KOPT-K1 (cell line): ENCODE data around the gene NEO1.

Experiments
- H3K27ac ChIP-seq: fragments of 200-600 bp; sonication (generic); 2 replicates; pipeline ENCODE4 v1.5.1; 2016; ENCODE audit warnings: antibody characterized with exemption, mild to moderate bottlenecking, low read depth, low read length; ENCODE audit not compliant: poor library complexity, severe bottlenecking
- H3K36me3 ChIP-seq: fragments of 200-600 bp; sonication (generic); 2 replicates; pipeline ENCODE4 v1.5.1; 2017; ENCODE audit warnings: antibody characterized with exemption, mild to moderate bottlenecking, low read length, moderate library complexity; ENCODE audit not compliant: insufficient read depth
- H3K9me3 ChIP-seq: fragments of 200-600 bp; sonication (generic); 2 replicates; pipeline ENCODE4 v1.5.1; 2017; ENCODE audit warnings: antibody characterized with exemption, low read length, mild to moderate bottlenecking; ENCODE audit not compliant: insufficient read depth, poor library complexity, severe bottlenecking

The NEO1 gene

DNA sequence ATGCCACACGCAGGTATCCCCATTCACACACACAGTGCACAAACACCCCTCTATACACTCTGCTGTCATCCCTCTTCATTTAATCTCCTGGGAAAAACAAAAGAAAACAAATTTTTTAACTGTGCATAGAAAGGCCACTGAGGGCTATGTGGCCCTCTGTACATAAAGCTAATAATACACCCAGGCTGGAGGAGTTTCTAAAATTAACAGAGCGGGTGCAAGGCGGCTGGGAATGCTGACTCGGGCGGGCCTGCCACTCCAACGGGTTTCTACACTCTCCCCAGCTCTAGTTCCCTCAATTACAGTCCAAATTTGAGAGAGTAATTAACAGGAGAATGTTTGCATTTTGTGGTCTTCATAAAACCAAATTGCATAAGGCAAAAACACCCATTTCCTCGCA, 293.4 kb downstream of the NEO1 start:
- Histone ChIP-seq H3K9me3 (no peaks in the 10 kb centered on the region), H3K27ac (no peak overlapping the region), H3K36me3 (no peaks in the 10 kb centered on the region)

DNA sequence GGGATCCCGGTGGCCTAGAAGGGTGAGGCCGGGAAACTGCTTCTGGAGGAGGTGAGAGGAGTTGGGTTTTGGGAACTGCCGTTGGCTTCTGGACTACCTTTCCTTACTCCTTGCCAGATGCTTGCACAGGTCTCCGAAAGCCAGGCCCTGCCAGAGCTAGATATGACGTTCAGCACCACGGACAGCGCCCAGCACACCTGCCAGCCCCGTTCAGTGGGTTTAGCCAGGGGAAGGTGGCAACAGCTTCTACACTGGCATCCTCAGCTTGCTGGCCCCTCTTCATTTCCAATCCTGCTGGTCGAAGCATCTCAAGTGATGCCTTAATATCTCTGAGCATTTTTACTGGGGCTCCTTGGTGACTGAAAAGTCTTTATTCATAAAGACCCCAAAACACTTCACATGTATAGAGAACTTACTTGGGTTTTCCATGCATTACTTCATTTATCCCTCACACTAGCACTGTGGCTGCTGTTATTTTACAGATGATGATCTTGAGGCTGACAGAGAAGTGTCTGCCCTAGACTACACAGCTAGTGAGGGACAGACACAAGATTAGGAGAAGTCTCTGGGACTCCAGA, 294.6 kb downstream of the NEO1 start:
- no peaks in the 10 kb centered on the region for H3K9me3 ChIP-seq
- H3K36me3 ChIP-seq: no peaks in the 10 kb centered on the region

DNA sequence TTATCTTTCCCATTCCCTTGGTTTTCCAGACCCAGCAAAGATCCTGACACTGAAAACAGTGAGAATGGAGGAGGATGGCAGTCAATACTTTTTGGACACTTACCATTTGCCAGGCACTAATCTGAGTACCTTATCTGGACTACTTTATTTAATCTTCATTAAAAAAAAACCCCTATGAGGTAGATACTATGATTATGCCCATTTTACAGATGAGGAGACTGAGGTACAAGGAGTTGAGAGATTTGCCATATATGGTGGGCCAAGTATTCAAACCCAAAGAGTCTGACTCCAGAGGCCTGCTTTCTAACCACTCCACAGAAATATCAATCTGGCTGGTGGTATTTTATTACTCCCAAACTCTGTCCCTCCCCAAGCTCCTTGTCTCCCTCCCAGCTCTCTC, 296.9 kb downstream of the NEO1 start:
- no peak overlapping the region for H3K27ac ChIP-seq
- no peaks in the 10 kb centered on the region for H3K9me3 ChIP-seq
- no peaks in the 10 kb centered on the region for H3K36me3 ChIP-seq

More for the DNA sequence above, 294.6 kb downstream of the NEO1 start:
- no peak overlapping the region for H3K27ac ChIP-seq

DNA sequence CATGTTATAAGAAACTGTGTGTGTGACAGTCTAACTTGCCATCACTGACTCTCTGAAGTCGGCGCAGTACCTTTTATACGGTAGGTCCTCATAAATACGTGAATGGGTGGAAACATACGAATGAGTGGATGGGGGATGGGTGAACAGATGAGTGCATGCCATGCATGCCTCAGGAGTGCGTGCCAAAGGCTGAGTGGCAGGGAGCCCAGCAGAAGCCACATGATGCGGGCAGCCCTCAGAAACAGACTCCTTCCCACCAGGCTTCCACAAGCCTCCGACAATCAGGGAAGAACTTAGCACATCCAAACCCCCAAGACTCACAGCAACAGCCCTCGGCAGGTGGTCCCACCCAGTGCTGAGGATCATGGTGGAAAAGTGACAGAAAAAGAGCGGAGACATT, 299.8 kb downstream of the NEO1 start:
- Histone ChIP-seq H3K27ac (no peak overlapping the region), H3K9me3 (no peaks in the 10 kb centered on the region), H3K36me3 (no peaks in the 10 kb centered on the region)

DNA sequence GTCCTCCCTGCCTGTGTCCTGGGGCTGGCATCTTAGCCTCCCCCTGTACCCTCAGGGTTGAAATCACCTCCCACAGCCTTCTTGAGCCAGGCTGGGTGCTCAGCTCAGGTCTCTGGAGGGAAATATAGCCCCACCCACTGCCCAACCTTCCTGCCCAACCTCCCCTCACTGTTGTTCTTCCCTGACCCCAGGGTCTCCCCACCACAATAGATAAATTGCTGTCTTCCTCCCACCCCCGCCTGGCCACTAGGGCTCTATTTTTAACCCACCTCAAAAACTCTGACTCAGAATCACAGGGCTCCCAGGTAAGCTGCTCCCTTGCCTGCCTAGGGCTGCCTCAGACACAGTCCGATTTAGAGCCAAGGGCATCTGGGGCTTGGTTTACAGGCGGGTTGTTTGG, 301.5 kb downstream of the NEO1 start:
- no peaks in the 10 kb centered on the region for H3K36me3 ChIP-seq
- no peak overlapping the region for H3K27ac ChIP-seq
- no peaks in the 10 kb centered on the region for H3K9me3 ChIP-seq

DNA sequence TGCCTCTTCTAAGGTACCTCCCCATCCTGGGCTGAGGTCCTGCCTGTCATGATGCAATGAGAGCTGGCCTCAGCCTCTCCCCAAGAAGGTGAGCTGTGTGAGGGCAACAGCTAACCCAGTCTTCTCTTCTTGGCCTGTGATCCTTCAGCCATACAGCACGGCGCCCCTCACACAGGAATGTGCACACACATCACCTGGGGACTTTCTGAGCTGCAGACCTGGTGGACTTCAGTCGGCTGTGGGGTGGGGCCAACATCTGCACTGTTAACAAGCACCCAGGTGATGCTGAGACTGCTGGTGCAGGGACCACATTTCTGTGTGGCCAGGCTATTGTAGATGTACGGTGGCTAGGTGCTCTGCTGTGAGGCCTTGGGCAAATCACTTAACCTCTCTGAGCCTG, 302.0 kb downstream of the NEO1 start:
- Histone ChIP-seq H3K36me3 (no peaks in the 10 kb centered on the region), H3K27ac (no peak overlapping the region), H3K9me3 (no peaks in the 10 kb centered on the region)
